Activated CD8-positive, alpha-beta memory T cell treated with anti-CD3 and anti-CD28 coated beads, Interleukin-2, amount 50 U/mL, for 48 hours (primary cell): ENCODE results near the gene NSMCE1.
"Not testable (repeated sequence)": the region's sequence is repeated elsewhere in the genome, so short reads cannot be mapped to it uniquely, and the experiment has no call there.

Experiments
- DNase-seq: peaks from one replicate; pipeline ENCODE4 v3.0.0-alpha.2; 2020

NSMCE1 gene

DNA sequence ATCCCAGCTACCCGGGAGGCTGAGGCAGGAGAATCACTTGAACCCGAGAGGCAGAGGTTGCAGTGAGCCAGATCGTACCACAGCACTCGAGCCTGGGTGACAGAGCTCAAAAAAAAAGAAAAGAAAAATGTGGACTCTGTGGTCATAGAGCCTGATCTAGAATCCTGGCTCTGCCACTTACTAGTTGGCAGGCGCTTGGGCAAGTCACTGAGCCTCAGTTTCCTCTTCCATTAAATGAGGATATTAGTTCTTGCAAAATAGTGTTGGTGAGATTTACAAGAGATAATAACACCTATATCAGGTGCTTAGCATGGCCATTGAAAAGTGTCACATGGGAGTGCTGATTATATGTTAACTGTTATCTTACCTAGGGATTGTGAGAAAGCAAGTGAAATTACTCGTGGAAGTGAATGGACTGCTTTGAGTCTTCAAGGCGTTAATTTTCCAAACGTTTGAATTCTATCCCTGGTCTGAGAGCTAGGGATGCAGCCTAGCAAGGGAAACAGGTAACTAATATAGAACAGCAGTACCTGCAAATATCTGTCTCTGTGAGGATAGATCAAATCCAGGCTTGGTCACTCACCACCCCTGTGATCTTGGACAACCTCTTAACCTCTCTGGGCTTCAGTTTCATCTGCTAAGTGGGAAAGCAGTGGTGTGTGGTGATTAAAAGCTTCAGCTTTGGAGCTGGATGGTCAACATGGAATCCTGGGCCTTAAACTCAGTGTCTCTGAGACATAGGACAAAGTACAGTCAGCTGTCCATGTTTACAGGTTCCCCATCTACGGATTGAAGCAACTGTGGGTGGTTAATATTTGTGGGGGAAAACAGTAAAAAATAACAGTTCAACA lies 953 bp upstream of the NSMCE1 start:
- peak; percentile 51 for DNase-seq

DNA sequence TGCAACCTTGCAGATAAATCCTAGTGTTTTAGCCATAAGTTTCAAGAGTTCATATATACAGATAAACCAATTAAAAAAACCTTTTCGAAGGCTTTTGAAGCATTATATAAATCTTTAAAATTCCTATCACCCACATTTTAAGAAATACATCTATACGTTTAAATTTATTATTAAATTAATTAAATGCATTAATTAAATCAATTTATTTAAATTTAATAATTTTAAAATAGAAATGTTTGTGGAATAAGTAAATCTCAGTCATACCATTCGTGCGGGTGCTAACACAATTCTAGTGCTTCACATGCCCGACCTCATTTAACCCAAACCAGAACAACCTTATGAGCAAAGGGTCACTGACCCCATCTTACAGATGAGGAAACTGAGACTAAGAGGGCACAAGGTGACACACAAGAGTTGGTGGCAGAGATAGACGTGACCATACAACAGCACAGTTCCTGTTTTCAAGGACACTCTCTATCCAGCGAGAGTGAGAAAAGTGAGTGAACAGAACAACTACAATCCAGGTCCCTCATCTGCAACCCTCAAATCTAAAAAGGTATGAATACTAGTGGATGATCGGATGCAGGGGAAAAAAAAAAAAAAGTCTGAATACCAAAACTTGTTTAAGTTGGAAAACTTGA lies 1.4 kb downstream of the NSMCE1 start:
- peak; percentile 45 for DNase-seq

- DNase-seq: no peak
Observed at GRCh38 chr16:27265982-27266381, 2.6 kb downstream of the NSMCE1 start.

GRCh38 chr16:27264151-27264550 lies 4.4 kb downstream of the NSMCE1 start:
- DNase-seq: no peak

GRCh38 chr16:27262904-27263423 lies 5.6 kb downstream of the NSMCE1 start:
- not testable (repeated sequence) for DNase-seq

- DNase-seq: no peak
Observed at GRCh38 chr16:27259710-27260109, 8.9 kb downstream of the NSMCE1 start.

GRCh38 chr16:27258241-27258734 lies 10.3 kb downstream of the NSMCE1 start:
- no peak for DNase-seq

- DNase-seq: no peak
Observed at GRCh38 chr16:27257271-27257670, 11.3 kb downstream of the NSMCE1 start.

- no peak for DNase-seq
Observed at GRCh38 chr16:27256861-27257260, 11.7 kb downstream of the NSMCE1 start.

- no peak for DNase-seq
Observed at GRCh38 chr16:27254262-27254811, 14.2 kb downstream of the NSMCE1 start.

DNA sequence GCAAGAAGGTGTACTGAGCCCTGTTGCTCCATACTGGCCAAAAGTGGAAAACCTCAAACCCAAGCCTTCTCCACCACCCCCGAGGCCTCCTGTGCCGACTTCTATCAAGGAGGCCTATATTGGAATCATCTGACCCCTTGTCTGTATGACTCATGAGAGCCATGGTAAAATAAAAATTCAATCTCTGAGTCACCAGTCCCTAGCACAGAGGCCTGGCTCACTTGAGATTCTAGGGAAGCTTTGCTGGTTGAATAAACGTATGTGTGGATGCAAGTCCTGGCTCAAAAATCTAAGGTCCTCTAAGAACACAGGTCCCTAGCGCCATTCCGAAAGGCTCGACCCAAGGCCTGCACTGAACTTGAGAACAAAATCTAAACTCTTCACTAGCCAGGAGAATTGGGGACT lies 15.0 kb downstream of the NSMCE1 start:
- DNase-seq: no peak

DNA sequence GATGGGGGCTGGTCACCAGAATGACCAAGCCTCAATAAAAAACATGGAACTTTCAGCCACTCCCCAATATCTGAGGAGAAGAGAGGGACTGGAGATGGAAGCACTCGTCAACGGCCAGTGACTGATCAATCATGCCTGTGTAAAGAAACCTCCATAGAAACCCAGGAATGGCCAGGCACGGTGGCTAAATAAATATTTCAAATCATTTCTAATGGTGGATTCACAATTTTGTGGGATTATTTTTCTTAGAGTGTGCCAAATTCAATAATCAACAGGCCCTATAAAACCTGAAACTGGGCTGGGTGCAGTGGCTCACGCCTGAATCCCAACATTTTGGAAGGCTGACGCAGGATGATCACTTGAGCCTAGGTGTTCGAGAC lies 16.4 kb downstream of the NSMCE1 start:
- DNase-seq: no peak

- DNase-seq: no peak
Observed at GRCh38 chr16:27251541-27252205, 16.9 kb downstream of the NSMCE1 start.

DNA sequence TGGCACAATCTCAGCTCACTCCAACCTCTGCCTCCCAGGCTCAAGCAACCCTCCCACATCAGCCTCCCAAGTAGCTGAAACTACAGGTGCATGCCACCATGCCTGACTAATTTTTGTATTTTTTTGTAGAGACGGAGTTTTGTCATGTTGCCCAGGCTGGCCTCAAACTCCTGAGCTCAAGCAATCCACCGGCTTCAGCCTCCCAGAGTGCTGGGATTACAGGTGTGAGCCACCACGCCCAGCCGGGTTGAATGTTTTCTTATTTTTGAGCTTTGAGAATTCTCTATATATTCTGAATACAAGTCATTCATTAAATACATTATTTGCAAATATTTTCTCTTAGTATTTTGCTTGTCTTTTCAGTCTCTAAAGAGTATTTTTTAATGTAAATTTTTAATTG lies 19.7 kb downstream of the NSMCE1 start:
- peak; percentile 30 for DNase-seq

DNA sequence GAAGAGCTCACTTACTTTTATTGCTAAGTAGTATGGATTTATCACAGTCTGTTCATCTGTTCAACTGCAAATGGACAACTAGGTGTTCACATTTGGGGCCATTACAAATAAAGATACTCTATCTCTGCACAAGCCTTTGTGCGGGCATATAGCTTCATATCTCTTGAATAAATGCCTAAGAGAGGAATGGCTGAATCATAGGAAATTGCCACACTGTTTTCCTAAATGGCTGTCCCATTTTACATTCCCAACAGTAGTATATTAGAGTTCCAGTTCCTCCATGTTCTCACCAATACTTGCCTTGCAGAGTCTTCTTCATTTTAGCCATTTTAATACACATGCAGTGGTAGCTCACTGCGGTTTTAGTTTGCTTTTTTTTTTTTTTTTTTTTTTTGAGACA lies 20.5 kb downstream of the NSMCE1 start:
- no peak for DNase-seq

GRCh38 chr16:27247076-27247475 lies 21.5 kb downstream of the NSMCE1 start:
- DNase-seq: peak; percentile 45

DNA sequence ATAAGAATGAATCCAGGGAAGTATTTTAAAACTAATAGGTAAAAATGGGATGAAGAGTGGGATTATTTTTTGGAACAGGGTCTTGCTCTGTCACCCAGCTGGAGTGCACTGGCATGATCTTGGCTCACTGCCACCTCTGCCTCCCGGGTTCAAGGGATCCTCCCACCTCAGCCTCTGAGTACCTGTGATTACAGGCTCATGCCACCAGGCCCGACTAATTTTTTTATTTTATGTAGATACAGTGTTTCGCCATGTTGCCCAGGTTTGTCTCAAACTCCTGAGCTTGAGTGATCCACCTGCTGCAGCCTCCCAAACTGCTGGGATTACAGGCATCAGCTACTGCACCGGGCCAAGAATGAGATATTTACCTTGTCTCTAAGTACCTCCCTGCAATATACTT lies 22.1 kb downstream of the NSMCE1 start:
- DNase-seq: peak; percentile 48

- DNase-seq: peak; percentile 71
Observed at GRCh38 chr16:27245276-27246172, 23.0 kb downstream of the NSMCE1 start.

DNA sequence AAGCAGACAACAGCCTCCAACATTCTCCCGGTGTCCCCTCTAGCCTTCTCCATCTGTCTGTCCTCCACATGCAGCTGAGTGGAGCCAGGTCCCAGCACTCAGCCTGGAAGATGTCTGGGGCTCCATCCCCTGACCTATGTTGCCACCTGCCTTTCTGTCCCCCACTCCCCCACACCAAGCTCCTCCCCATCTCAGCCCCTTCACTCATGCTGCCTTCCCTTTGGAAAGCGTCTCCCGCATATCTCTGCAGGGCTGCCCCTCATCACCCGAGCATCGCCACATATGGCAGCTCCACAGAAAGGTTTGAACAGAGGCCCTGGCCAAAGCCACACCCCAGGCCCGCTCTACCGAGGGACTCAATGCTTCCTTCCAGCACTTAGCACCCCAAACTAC lies 24.2 kb downstream of the NSMCE1 start:
- DNase-seq: peak; percentile 50

- peak; percentile 43 for DNase-seq
Observed at GRCh38 chr16:27243725-27244362, 24.7 kb downstream of the NSMCE1 start.

- DNase-seq: peak; percentile 57
Observed at GRCh38 chr16:27242868-27243590, 25.5 kb downstream of the NSMCE1 start.
